Hepatocyte (in vitro differentiated cells): Measurements from ENCODE around the gene HSPA9. TPM values are rescaled to one million over a fixed set of nuclear protein-coding genes. Genes with fewer than 3 reads are reported as not detected.
"Not testable (repeated sequence)": the region's sequence is repeated elsewhere in the genome, so short reads cannot be mapped to it uniquely, and the experiment has no call there.

Experiments used
- DNase-seq: peaks from one replicate; pipeline ENCODE4 v3.0.0-alpha.2; 2016; ENCODE audit warnings: low spot score
- H2AFZ ChIP-seq: fragments of 200-600 bp; sonication (generic); 2 replicates; pipeline ENCODE4 v1.6.0; 2016; ENCODE audit warnings: antibody characterized with exemption, mild to moderate bottlenecking
- H3K27ac ChIP-seq: fragments of 200-600 bp; sonication (generic); 2 replicates; pipeline ENCODE4 v1.5.1; 2016; ENCODE audit warnings: mild to moderate bottlenecking
- H3K27me3 ChIP-seq: fragments of 200-600 bp; sonication (generic); 2 replicates; pipeline ENCODE4 v1.6.1; 2016
- H3K36me3 ChIP-seq: fragments of 200-600 bp; sonication (generic); replicated peaks from 2 replicates; pipeline ENCODE4 v1.5.1; 2016; ENCODE audit warnings: low read depth; ENCODE audit not compliant: insufficient read depth
- H3K4me1 ChIP-seq: fragments of 200-600 bp; sonication (generic); 2 replicates; pipeline ENCODE4 v1.5.1; 2016; ENCODE audit warnings: mild to moderate bottlenecking, moderate library complexity; ENCODE audit not compliant: insufficient read depth
- H3K4me2 ChIP-seq: fragments of 200-600 bp; sonication (generic); 2 replicates; pipeline ENCODE4 v1.6.0; 2016
- H3K4me3 ChIP-seq: fragments of 200-600 bp; sonication (generic); 2 replicates; pipeline ENCODE4 v1.5.1; 2016; ENCODE audit warnings: mild to moderate bottlenecking
- H3K79me2 ChIP-seq: fragments of 200-600 bp; sonication (generic); 2 replicates; pipeline ENCODE4 v1.6.0; 2017; ENCODE audit warnings: mild to moderate bottlenecking
- H3K9me2 ChIP-seq: fragments of 200-600 bp; sonication (generic); replicated peaks from 2 replicates; pipeline ENCODE4 v1.6.0; 2017; ENCODE audit warnings: mild to moderate bottlenecking; ENCODE audit not compliant: insufficient read depth
- H3K9me3 ChIP-seq: fragments of 200-600 bp; sonication (generic); 2 replicates; pipeline ENCODE4 v1.5.1; 2016; ENCODE audit warnings: low read depth, mild to moderate bottlenecking
- H4K20me1 ChIP-seq: fragments of 200-600 bp; sonication (generic); 2 replicates; pipeline ENCODE4 v1.6.0; 2016; ENCODE audit warnings: mild to moderate bottlenecking; ENCODE audit not compliant: insufficient read depth, poor library complexity, severe bottlenecking
- EZH2 ChIP-seq: fragments of 200-600 bp; sonication (generic); IDR thresholded peaks from 2 replicates; pipeline ENCODE4 v1.6.1; 2016; ENCODE audit warnings: antibody characterized with exemption, mild to moderate bottlenecking, borderline replicate concordance
- EZH2phosphoT487 ChIP-seq: fragments of 200-600 bp; sonication (generic); IDR thresholded peaks from one replicate; pipeline ENCODE4 v1.6.1; 2018; ENCODE audit warnings: antibody characterized with exemption, mild to moderate bottlenecking, low read depth, moderate library complexity; ENCODE audit not compliant: unreplicated experiment, severe bottlenecking
- WGBS: methylation state at CpG from one replicate; pipeline ENCODE4 v1.1.6; 2016; ENCODE audit warnings: low lambda C conversion rate; ENCODE audit errors: missing lambda C conversion rate; 5-methylcytosine and 5-hydroxymethylcytosine counted together
- polyA plus RNA-seq: library from polyadenylated mRNA; unstranded; fragments of >200 nt; fragmentation: Nextera tagmentation; extraction: Ambion mirVana; gene quantifications from 2 replicates; pipeline ENCODE4 v1.2.1, GENCODE V29; 2016
- total RNA-seq: library from RNA; depleted of rRNA; stranded (reverse); fragments of >200 nt; gene quantifications from 2 replicates; pipeline ENCODE4 v1.2.3, GENCODE V29; 2014
- TF ChIP-seq, protein P1 (sequence below): fragments of 200-600 bp; sonication (generic); IDR thresholded peaks from 2 replicates; pipeline ENCODE4 v1.5.1; 2016; ENCODE audit warnings: antibody characterized with exemption, mild to moderate bottlenecking; ENCODE audit not compliant: poor library complexity

The HSPA9 gene
- total and polyA plus RNA-seq, 2 experiments from 2014 or later: 211 to 383 TPM

DNA sequence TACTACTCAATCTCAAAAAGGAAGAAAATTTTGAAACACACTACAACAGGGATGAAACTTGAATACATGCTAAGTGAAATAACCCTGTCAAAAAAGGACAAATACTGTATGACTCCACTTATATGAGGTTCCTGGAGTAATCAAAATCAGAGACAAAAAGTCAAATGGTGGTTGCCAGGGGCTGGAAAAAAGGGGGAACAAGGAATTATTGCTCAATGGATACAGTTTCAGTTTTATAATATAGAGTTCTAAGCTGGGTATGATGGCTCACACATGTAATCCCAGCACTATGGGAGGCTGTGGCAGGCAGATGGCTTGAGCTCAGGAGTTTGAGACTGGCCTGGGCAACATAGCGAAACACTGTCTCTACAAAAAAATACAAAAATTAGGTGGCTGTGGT lies 61.2 kb downstream of the HSPA9 start:
- peaks cover 23% of the 10 kb centered on the region for H3K79me2 ChIP-seq

GRCh38 chr5:138508958-138509357 lies 66.2 kb downstream of the HSPA9 start:
- Histone ChIP-seq H4K20me1 (no peaks in the 10 kb centered on the region), H3K27me3 (no peaks in the 10 kb centered on the region), H3K27ac (no peak overlapping the region), H3K4me2 (no peak overlapping the region), H3K4me3 (no peak overlapping the region), H3K9me3 (no peaks in the 10 kb centered on the region), H3K4me1 (no peaks in the 10 kb centered on the region), H2AFZ (no peak overlapping the region), H3K79me2 (no peaks in the 10 kb centered on the region), H3K9me2 (no peaks in the 10 kb centered on the region), H3K36me3 (no peaks in the 10 kb centered on the region)
- WGBS: 55% methylated on average over 3 of the region's 3 CpGs
- no peak for DNase-seq
- TF ChIP-seq EZH2phosphoT487: no peak
- TF ChIP-seq, protein P1, sequence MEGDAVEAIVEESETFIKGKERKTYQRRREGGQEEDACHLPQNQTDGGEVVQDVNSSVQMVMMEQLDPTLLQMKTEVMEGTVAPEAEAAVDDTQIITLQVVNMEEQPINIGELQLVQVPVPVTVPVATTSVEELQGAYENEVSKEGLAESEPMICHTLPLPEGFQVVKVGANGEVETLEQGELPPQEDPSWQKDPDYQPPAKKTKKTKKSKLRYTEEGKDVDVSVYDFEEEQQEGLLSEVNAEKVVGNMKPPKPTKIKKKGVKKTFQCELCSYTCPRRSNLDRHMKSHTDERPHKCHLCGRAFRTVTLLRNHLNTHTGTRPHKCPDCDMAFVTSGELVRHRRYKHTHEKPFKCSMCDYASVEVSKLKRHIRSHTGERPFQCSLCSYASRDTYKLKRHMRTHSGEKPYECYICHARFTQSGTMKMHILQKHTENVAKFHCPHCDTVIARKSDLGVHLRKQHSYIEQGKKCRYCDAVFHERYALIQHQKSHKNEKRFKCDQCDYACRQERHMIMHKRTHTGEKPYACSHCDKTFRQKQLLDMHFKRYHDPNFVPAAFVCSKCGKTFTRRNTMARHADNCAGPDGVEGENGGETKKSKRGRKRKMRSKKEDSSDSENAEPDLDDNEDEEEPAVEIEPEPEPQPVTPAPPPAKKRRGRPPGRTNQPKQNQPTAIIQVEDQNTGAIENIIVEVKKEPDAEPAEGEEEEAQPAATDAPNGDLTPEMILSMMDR: no peak
- TF ChIP-seq EZH2: no peak

More for the DNA sequence above, 61.2 kb downstream of the HSPA9 start:
- Histone ChIP-seq H3K4me1 (no peaks in the 10 kb centered on the region), H3K9me2 (no peaks in the 10 kb centered on the region), H3K4me2 (no peak overlapping the region), H3K9me3 (no peaks in the 10 kb centered on the region), H3K27ac (no peak overlapping the region), H3K27me3 (no peaks in the 10 kb centered on the region), H3K4me3 (no peak overlapping the region), H2AFZ (no peak overlapping the region), H4K20me1 (no peaks in the 10 kb centered on the region), H3K36me3 (peaks cover 5% of the 10 kb centered on the region)
- WGBS: 100% methylated on average over 1 of the region's 1 CpG
- no peak for TF ChIP-seq EZH2
- TF ChIP-seq, protein P1: no peak
- TF ChIP-seq EZH2phosphoT487: no peak
- no peak for DNase-seq

DNA sequence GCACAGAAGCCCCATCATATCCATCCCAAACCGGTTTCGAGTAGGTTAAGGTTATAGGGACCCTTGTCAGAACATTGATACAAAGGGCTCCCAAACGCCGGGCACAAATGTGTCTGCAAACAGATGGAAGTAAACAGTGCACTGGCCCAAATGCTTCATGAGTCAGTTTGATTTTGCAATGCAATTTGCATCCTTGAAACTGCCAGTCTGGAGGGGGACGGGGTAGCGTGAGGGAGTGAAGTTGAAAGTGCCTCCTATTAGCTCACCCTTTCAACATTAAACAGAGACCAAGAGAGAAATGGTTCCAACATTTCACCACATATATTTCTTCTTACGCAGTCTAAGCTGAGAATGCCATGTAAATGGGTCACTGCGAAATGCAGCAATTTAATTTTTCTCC lies 67.7 kb downstream of the HSPA9 start:
- H3K4me2 ChIP-seq, H3K4me3 ChIP-seq, H3K27me3 ChIP-seq, H3K9me2 ChIP-seq, DNase-seq, H3K36me3 ChIP-seq, H2AFZ ChIP-seq, H3K79me2 ChIP-seq, H3K4me1 ChIP-seq, H4K20me1 ChIP-seq, H3K9me3 ChIP-seq: not testable (repeated sequence)
- 81% methylated on average over 8 of the region's 8 CpGs for WGBS
- peak overlapping the region; percentile 47 for H3K27ac ChIP-seq

DNA sequence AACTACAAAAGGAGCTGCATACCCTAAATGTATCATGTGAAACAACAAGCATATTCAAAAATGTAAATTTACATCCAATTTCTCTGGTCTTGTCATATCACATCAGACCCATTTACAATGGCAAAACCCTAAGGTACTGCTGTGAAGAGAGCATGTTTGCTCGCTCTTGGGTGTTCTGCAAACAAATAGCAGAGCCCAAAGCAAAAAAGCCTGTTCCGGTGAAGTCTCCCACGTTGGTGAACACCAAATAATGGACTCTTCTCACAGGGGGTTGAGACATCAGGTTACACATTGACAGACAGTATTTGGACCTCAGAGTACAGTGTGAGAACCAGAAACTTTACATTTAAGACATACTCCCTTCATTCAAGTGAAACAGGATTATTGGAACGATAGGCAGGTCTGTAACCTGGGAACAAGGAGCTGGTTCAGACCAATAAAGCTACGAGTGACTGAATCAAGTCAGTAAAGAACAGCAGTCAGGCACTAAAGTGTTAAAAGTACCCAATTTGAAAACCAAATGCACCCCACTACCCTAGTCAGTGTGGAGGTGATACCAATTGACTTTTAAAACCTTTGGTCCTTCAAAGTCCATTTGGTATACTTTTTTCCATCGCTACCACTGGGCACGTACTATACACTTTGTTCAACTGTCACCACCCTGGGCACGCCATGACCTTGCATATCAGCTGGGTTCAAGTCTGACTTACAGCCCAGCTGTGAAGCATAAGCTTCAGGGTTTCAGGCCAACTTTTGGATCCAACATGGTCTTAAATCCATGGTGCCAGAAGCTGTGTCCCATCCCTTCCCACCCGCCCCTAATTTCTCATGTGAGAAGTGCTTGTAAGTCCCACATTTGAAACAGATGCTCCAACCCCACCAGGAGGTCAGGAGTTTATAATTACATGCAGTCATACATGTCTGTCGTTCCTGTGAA lies 68.6 kb downstream of the HSPA9 start:
- 82% methylated on average over 10 of the region's 10 CpGs for WGBS
- Histone ChIP-seq H3K4me2 (no peak overlapping the region), H3K9me3 (no peaks in the 10 kb centered on the region), H4K20me1 (no peaks in the 10 kb centered on the region), H3K79me2 (no peaks in the 10 kb centered on the region), H3K27me3 (no peaks in the 10 kb centered on the region), H2AFZ (no peak overlapping the region), H3K36me3 (no peaks in the 10 kb centered on the region), H3K4me3 (no peak overlapping the region), H3K9me2 (no peaks in the 10 kb centered on the region), H3K4me1 (no peaks in the 10 kb centered on the region), H3K27ac (no peak overlapping the region)
- TF ChIP-seq EZH2: no peak
- TF ChIP-seq, protein P1: no peak
- DNase-seq: no peak
